Activated CD4-positive, alpha-beta T cell treated with anti-CD3 and anti-CD28 coated beads, Interleukin-2, amount 50 U/mL, for 24 hours (primary cell): ENCODE measurements around the gene PBRM1.

Experiments used
- DNase-seq, 2 donors: peaks; one replicate each; pipeline ENCODE4 v3.0.0-alpha.2; 2020; ENCODE audit warnings: low read depth in 1 of 2, low spot score in 1 of 2

Gene PBRM1

DNA sequence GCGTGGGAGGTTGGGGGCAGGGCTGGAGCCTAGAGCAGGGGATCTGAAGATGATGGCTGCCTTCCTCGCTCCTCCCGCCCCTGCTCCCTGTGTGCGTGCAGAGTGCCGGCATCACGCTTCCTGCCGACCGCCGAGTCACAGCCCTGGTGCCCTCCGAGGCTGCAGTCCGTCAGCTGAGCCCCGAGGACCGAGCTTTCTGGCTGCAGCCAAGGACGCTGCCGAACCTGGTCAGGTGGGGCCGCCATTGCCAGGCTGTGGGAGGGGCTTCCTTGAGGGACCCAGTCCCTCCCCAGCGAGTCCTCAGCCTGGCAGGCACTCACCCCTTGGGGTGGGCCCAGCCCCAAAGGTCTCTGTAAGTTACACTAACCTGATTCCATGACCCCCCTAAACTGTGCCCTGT, 173.0 kb downstream of the PBRM1 start:
- no peak for DNase-seq

DNA sequence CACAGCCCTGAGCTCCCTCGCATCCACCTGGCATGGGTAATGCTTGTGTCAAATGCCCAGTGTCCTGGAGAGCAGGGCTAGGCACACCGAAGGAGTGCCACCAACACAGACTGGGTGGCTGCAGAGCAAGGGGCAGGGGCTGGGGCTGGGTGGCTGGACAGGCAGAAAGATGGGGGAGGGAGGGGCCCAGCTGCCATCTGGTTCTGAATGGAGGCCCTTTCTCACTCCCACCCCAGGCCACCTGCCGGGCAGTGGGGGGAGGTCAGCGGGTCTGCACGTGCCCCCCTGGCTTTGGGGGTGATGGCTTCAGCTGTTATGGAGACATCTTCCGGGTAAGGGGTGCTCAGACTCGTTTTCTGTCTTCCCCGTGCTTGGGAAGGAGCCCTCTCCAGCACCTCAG, 173.6 kb downstream of the PBRM1 start:
- DNase-seq, result no peak

DNA sequence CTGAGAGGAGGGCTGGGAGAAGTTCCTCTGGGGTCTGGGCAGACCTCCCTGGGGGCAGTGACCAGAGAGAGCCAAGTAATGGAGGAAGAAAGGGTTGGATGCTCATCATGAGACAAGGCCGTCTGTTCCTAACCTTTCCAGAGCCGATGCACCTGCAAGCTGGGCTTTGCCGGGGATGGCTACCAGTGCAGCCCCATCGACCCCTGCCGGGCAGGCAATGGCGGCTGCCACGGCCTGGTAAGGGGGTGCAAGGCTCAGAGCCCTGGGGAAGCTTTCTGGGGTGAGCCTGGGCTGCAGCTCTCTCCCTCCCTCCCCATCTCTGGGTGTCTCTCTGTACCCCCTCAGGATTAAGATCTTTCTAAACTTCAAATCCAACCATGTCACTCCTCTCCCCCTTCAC, 174.2 kb downstream of the PBRM1 start:
- DNase-seq, result no peak

DNA sequence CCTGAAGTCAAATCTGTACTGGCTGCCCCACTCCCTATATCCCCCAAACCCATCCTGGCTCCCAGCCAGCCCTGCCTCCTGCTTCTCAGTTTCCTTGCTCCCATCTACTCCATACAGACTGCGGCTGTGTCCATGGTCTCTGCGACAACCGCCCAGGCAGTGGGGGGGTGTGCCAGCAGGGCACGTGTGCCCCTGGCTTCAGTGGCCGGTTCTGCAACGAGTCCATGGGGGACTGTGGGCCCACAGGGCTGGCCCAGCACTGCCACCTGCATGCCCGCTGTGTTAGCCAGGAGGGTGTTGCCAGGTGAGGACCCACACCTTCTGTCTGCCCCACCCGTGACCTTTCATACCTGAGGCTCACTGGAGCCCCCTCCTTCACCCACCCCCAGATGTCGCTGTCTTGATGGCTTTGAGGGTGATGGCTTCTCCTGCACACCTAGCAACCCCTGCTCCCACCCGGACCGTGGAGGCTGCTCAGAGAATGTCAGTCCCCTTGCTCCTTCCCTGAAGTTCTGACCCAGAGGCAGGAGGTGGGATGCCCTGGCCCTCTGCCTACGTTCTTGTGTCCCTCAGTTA, 175.9 kb downstream of the PBRM1 start:
- no peak for DNase-seq

DNA sequence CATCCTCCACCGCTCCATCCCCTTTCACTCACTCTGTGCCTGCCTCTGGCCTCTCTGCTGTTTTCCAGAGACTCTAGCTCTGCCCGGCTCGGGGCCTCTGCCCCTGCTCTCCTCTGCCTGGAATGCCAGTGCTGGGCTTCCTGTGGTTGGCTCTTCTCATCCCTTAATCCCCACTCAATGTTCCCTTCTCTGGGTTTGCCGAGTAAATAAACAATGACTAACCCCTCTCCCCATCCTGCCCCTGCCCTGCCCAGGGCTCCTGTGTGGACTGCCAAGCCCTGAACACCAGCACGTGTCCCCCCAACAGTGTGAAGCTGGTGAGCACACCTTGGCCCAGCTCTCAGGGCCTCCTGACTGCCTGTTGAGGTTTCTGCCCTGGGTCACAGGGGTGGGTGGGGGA, 178.4 kb downstream of the PBRM1 start:
- DNase-seq, result no peak

DNA sequence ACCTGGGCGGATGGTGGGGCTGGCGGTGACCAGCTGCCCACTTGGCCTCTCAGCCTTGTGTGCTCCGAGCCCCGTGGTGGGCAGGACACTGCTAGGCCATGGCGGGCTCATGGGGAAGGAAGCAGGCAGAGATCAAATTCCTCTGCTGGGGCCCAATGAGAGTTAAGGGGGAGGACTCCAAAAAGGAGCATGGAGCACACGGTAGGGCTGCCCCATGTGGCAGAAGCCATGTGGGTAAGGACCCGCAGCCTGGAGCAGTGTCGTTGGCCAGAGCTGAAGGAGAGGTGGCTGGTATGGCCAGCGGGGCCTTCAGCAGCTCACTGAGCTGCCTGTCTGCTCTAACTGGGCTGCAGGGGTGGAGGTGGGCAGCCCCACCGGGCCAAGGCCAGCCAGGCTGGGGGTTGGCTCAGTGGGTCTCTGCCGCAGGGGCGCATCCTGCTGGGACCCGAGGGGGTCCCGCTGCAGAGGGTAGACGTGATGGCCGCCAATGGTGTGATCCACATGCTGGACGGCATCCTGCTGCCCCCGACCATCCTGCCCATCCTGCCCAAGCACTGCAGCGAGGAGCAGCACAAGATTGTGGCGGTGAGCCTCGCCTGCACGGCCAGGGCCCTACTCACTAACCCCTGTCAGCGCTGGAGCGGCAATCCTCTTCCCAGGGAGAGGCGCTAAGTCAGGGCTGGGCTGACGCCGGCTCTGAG, 179.3 kb downstream of the PBRM1 start:
- no peak for DNase-seq

DNA sequence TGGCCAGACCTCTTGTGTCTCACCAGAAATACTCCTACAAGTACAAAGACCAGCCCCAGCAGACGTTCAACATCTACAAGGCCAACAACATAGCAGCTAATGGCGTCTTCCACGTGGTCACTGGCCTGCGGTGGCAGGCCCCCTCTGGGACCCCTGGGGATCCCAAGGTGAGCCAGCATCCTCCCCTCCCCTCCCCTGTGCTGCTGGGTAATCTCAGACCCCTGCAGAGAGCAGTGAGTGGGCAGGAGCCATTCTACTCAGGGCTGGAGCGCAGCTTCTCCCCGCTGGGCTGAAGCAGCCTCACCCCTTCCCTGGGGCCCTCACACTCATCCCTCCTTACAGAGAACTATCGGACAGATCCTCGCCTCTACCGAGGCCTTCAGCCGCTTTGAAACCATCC, 180.7 kb downstream of the PBRM1 start:
- no peak for DNase-seq

DNA sequence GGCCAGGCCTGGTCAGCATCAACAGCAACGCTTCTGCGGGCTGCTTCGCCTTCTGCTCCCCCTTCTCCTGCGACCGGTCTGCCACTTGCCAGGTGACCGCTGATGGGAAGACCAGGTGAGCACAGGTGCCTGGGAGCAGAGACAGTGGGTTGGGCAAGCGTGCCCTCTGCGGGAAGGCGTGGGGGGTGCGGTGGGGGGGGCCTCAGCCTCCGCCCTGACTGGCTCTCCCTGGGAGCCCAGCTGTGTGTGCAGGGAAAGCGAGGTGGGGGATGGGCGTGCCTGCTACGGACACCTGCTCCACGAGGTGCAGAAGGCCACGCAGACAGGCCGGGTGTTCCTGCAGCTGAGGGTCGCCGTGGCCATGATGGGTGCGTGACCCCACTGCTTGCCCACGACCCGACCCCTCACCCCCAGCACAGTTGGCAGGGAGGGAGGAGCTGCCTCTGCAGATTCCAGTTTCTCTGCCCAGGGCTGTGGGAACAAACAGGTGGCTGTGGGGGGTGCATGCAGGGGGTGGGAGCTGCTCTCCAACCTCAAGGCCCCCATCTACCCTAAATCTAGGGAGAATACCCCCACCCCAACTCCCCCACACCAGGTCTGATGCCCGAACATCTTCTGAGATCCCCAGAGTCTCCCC, 181.8 kb downstream of the PBRM1 start:
- DNase-seq, result no peak

DNA sequence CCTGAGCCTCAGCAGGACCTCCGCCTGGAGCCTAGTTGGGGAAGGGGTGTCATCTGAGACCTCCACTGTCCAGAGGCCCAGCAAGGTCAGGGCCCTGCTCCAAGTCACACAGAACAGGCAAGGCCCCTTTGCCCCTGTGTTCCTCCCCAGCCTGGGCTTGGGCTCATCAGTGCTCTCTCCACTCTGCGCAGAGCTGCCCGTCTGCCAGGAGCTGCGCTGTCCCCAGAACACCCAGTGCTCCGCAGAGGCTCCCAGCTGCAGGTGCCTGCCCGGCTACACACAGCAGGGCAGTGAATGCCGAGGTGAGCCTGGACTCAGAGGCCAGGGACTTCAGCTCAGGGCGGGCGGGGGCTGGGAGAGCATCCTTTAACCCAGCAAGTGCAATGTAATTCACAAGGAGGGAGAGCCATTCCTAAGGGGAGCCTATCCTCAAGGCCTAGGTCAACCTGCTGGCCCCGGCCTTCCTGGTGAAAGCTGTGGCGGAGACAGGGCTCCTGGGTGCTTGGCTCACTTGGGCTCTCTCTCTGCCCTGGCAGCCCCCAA, 182.8 kb downstream of the PBRM1 start:
- DNase-seq, result no peak

DNA sequence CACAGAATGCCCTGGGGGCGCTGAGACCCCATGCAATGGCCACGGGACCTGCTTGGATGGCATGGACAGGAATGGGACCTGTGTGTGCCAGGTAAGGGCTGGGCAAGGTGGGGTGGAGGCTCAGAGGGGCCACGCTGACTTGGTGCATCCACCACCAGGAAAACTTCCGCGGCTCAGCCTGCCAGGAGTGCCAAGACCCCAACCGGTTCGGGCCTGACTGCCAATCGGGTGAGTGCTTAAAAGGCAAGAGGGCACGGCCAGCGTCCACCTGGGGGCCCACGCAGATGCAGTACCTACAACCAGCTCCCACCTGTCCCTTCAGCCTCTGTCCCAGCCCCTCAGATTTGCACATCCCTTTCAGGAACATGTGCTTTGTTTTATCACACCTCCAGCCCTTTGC, 183.7 kb downstream of the PBRM1 start:
- DNase-seq, result no peak

DNA sequence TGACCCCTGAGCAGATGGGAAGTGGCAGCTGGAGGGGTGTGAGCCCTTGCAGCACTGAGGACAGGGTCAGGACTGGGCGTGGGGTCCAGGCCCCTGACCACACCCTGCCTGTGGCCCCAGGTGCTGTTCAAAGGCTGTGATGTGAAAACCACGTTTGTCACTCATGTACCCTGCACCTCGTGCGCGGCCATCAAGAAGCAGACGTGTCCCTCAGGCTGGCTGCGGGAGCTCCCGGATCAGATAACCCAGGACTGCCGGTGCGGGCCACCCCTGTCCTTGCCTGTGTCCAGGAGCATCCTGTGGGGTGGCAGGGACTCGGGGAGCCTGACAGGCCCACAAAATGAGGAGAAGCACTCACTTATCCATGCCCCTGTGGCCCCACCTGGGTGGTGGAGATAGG, 184.7 kb downstream of the PBRM1 start:
- DNase-seq, result no peak

DNA sequence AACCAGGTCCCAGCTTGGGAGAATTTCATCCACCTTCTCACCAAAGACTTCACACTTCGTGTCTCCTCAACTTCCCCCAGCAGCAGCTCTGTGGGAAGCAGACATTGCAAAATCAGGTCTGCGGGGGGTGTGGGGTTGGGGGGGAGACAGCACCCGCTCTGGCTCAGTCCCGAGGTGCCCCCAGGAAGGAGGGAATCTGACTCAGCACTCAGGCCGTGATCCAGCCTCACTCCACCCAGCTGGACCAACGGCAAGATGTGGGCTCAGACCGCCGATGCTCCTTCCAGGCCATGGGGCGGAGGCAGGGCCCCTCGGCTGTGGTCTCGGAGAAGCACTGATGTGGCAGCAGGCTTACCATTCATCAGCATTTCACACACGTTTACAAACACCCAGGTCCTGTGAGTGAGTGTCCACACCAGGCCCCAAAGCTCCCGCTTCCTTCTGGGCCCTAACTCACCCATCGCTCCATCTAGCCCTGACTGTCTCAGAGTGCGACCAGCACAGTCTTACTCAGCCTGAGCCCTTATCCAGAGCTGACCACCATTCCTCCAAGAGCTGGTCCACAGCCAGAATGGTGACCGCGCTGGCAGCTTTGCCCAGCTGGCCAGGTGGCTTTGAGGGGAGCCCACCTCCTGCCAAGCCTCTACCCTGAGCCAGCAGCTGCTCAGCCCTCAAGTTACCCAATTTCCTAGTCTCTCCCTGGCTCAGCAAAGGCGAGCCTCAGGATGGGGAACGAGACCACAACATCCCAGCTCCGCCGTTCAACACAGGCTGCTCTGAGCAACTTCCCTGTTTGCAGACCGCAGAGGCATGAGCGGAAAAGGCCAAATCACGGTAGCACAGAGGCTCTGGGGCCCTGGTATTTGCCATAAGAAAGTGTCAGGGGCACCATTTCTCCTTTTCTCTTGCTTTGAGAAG, 187.3 kb downstream of the PBRM1 start:
- DNase-seq, result no peak

DNA sequence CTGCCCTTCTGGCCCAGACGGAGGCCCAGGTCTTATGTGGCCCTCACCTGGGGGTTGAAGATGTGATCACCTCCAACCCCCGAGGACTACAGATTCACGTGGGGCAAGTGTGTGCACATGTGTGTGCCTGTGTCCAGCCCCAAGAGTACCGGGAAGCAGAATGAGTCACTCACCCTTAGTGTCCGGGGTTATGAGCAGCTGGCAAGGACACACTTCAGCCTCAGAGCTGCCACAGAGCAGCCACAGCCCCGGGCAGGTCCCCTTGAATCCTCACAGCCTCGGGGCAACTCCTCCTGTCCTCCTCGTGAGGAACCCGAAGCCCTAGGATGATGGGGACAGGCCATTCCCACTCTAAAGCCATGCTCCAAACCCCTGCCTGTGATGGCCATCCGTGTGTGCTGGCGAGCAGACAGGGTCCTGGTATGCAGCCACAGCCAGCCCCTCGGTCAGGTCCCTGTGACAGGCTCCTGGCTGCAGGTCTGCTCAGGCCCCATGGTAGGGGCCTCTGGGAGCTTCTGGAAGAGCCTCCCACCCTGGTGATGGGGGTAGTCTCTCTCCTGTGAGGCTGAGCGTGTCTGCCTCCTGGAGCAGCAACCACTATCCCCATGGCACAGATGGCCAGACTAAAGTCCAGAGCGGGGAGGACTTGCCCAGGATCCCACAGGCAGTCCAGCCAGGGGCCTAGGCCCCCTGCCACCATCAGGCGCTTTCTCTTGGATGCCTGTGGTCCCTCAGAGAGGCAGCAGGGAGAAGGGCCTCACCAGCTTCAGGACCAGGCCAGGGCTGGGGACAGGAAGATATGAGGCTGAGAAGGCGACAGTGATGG, 189.7 kb downstream of the PBRM1 start:
- no peak for DNase-seq
